Ovary (tissue), 3 donors: ENCODE results near the gene BMERB1.

Experiments
- POLR2A ChIP-seq: fragments of 450-650 bp; IDR thresholded peaks from one replicate; pipeline ENCODE4 v1.6.1; 2017; ENCODE audit warnings: antibody characterized with exemption, mild to moderate bottlenecking, moderate library complexity
- TF ChIP-seq, protein P1 (sequence below), 3 donors: fragments of 450-650 bp in 2 of 3; fragments of 200-600 bp in 1 of 3; IDR thresholded peaks; one replicate each; pipeline versions ENCODE4 v1.5.1 to v1.8.0; 2016 to 2022; ENCODE audit warnings: antibody characterized with exemption in 3 of 3, mild to moderate bottlenecking in 1 of 3
- donor health status: DM: no; HTN: no; CAD: no.

DNA sequence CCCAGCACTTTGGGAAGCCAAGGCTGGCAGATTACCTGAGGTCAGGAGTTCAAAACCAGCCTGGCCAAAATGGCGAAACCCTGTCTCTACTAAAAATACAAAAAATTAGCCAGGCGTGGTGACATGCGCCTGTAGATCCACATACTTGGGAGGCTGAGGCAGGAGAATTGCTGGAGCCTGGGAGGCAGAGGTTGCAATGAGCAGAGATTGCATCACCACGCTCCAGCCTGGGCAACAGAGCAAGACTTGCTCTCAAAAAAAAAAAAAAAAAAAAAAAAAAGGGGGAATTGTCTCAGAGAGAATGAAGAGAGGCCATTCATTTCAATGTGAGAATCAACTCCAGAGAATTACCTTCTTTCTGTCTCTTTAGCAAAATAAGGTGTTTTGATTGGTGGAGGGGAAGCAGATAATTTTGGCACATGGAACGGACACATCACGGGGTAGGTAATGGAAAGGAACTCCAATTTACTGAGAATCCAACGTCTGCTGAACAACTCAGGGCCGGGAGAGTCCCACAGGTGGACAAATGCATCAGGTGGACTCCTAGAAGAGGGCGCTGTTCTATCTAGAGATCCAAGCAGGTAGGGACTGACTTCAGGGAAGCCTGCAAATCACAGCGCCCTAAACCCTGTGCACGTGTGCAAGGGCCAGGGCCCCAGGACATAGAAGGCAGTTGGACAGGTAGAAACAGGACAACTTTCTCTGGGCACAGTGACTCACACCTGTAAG, 77.5 kb downstream of the BMERB1 start:
- TF ChIP-seq, protein P1, sequence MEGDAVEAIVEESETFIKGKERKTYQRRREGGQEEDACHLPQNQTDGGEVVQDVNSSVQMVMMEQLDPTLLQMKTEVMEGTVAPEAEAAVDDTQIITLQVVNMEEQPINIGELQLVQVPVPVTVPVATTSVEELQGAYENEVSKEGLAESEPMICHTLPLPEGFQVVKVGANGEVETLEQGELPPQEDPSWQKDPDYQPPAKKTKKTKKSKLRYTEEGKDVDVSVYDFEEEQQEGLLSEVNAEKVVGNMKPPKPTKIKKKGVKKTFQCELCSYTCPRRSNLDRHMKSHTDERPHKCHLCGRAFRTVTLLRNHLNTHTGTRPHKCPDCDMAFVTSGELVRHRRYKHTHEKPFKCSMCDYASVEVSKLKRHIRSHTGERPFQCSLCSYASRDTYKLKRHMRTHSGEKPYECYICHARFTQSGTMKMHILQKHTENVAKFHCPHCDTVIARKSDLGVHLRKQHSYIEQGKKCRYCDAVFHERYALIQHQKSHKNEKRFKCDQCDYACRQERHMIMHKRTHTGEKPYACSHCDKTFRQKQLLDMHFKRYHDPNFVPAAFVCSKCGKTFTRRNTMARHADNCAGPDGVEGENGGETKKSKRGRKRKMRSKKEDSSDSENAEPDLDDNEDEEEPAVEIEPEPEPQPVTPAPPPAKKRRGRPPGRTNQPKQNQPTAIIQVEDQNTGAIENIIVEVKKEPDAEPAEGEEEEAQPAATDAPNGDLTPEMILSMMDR (IDR thresholded peaks at IDR 0.05): no peak
- TF ChIP-seq POLR2A: no peak
